GM12878 (cell line): ENCODE measurements around the gene CRAMP1. TPM values are rescaled to one million over a fixed set of nuclear protein-coding genes. Genes with fewer than 3 reads are reported as not detected.

ENCODE experiments used
- ATAC-seq: fragments of 200-7000 bp; cut with Tn5 transposase; 3 replicates; pipeline ENCODE4 v1.9.1; 2020; ENCODE audit warnings: mild to moderate bottlenecking, moderate library complexity
- BruUV-seq: library from RNA; stranded (reverse); fragments of 400-500 nt; replicated peaks from 2 replicates; lab custom pipeline; 2021; lab: Mats Ljungman, UMichigan
- CTCF ChIA-PET: fragments of 300-600 bp; sonication (Branson Sonifier 250); formaldehyde crosslinking; extraction: SDS; loops from one replicate; lab custom pipeline; 2021; ENCODE audit warnings: inconsistent platforms; lab: Yijun Ruan, JAX
- POLR2A ChIA-PET: fragments of 350-600 bp; formaldehyde crosslinking; extraction: SDS; loops from one replicate; lab custom pipeline; 2021; ENCODE audit warnings: inconsistent platforms; lab: Charles Lee
- RAD21 ChIA-PET: fragments of 300-600 bp; sonication (Branson Sonifier 250); formaldehyde crosslinking; loops from one replicate; lab custom pipeline; 2023; ENCODE audit warnings: antibody characterized with exemption; ENCODE audit not compliant: unreplicated experiment; lab: Charles Lee
- SMC1A ChIA-PET: fragments of 300-600 bp; sonication (Branson Sonifier 250); formaldehyde crosslinking; loops from one replicate; lab custom pipeline; 2023; ENCODE audit not compliant: unreplicated experiment, uncharacterized antibody; lab: Charles Lee
- DNase-seq: peaks from one replicate; pipeline ENCODE4 v3.0.0-alpha.2; 2011; ENCODE audit warnings: low read depth, low spot score
- FAIRE-seq: peaks from 3 replicates; lab custom pipeline; 2011; peaks lifted over from hg19 to GRCh38; lab: Jason Lieb, UNC
- H2AFZ ChIP-seq: 2 replicates; pipeline ENCODE4 v1.6.0; 2011; ENCODE audit warnings: low read depth, low read length, control low read depth; ENCODE audit not compliant: control insufficient read depth
- H3K27ac ChIP-seq: 2 replicates; pipeline ENCODE4 v1.5.1; 2011; ENCODE audit warnings: control low read depth; ENCODE audit not compliant: control insufficient read depth, insufficient read depth
- H3K27me3 ChIP-seq, 2 experiments: replicated peaks in 1 of 2; 2 replicates each; pipeline versions ENCODE4 v1.6.0 to v1.6.1; 2011; ENCODE audit warnings: low read length in 1 of 2; ENCODE audit not compliant: control insufficient read depth in 2 of 2, insufficient read depth in 2 of 2
- H3K36me3 ChIP-seq, 2 experiments: 2 replicates each; pipeline ENCODE4 v1.5.1; 2011; ENCODE audit warnings: low read length in 1 of 2; ENCODE audit not compliant: control insufficient read depth in 2 of 2, insufficient read depth in 2 of 2
- H3K4me1 ChIP-seq: 2 replicates; pipeline ENCODE4 v1.6.1; 2011; ENCODE audit warnings: mild to moderate bottlenecking, low read length, moderate library complexity, mixed read lengths; ENCODE audit not compliant: control insufficient read depth, insufficient read depth
- H3K4me2 ChIP-seq: 2 replicates; pipeline ENCODE4 v1.6.0; 2011; ENCODE audit warnings: control low read depth; ENCODE audit not compliant: control insufficient read depth, insufficient read depth
- H3K4me3 ChIP-seq: fragments of 200-600 bp; sonication (generic); 2 replicates; pipeline ENCODE4 v1.5.1; 2016
- H3K79me2 ChIP-seq: 2 replicates; pipeline ENCODE4 v1.6.0; 2011; ENCODE audit warnings: low read length; ENCODE audit not compliant: control insufficient read depth, insufficient read depth
- H3K9ac ChIP-seq: 2 replicates; pipeline ENCODE4 v1.8.0; 2011; ENCODE audit warnings: low read length, control low read depth, mixed read lengths; ENCODE audit not compliant: control insufficient read depth, insufficient read depth
- H3K9me3 ChIP-seq: replicated peaks from 3 replicates; pipeline ENCODE4 v1.5.1; 2011; ENCODE audit warnings: mild to moderate bottlenecking, low read length; ENCODE audit not compliant: control insufficient read depth, insufficient read depth
- H4K20me1 ChIP-seq: 2 replicates; pipeline ENCODE4 v1.6.0; 2011; ENCODE audit not compliant: control insufficient read depth, insufficient read depth
- FOXM1 ChIP-seq: IDR thresholded peaks from 2 replicates; pipeline ENCODE4 v1.6.1; 2012; ENCODE audit warnings: low read depth, mild to moderate bottlenecking, inconsistent platforms, low read length, moderate library complexity
- JUNB ChIP-seq: IDR thresholded peaks from 2 replicates; pipeline ENCODE4 v1.6.1; 2016; ENCODE audit warnings: antibody characterized with exemption, mild to moderate bottlenecking
- KAT2A ChIP-seq: conservative IDR thresholded peaks from 2 replicates; pipeline ENCODE4 v1.6.1; 2011; ENCODE audit warnings: low read depth, low read length; ENCODE audit not compliant: control insufficient read depth
- MXI1 ChIP-seq: fragments of 150-350 bp; IDR thresholded peaks from 2 replicates; pipeline ENCODE4 v1.6.1; 2011; ENCODE audit warnings: low read depth, mild to moderate bottlenecking, inconsistent platforms, low read length, improper control_type of control experiment
- RAD21 ChIP-seq: IDR thresholded peaks from 2 replicates; pipeline ENCODE4 v1.6.1; 2011; ENCODE audit warnings: mild to moderate bottlenecking, low read depth, low read length, moderate library complexity; ENCODE audit not compliant: insufficient read depth
- SIN3A ChIP-seq: IDR thresholded peaks from 2 replicates; pipeline ENCODE4 v1.6.1; 2012; ENCODE audit warnings: low read depth, low read length, improper control_type of control experiment
- SP1 ChIP-seq: IDR thresholded peaks from one replicate; pipeline ENCODE4 v1.6.1; 2011; ENCODE audit warnings: low read depth, low read length
- ZZZ3 ChIP-seq: IDR thresholded peaks from 2 replicates; pipeline ENCODE4 v1.6.1; 2011; ENCODE audit warnings: low read depth; ENCODE audit not compliant: control insufficient read depth, insufficient read length
- WGBS: methylation state at CpG from one replicate; pipeline ENCODE4 v1.1.6; 2016; ENCODE audit warnings: low lambda C conversion rate; ENCODE audit not compliant: insufficient replicate concordance, insufficient coverage; ENCODE audit errors: missing lambda C conversion rate; 5-methylcytosine and 5-hydroxymethylcytosine counted together
- in situ Hi-C: fragments of 300-500 bp; cut with MboI; formaldehyde crosslinking; loops from 9 replicates; pipeline ENCODE4 v1.14.3; 2018; ENCODE audit warnings: mixed read lengths
- intact Hi-C: fragments of 100-400 bp; cut with micrococcal nuclease; formaldehyde crosslinking; loops from one replicate; pipeline ENCODE4 v1.14.2; 2022; ENCODE audit not compliant: unreplicated experiment
- polyA plus RNA-seq, 11 experiments: library from polyadenylated mRNA; depleted of rRNA in 4 of 11; unstranded in 6 of 11; stranded (reverse) in 5 of 11; fragments of >200 nt; fragmentation: Nextera tagmentation in 4 of 11; fragmentation: Illumina TruSeq in 1 of 11; extraction: Ambion mirVana in 4 of 11; extraction: Trizol in 1 of 11; gene quantifications; 1 replicate in 1 of 11; 2 replicates in 10 of 11; pipeline versions ENCODE4 v1.2.1 to v1.2.3, GENCODE V29; 2011 to 2016; ENCODE audit warnings: inconsistent platforms in 2 of 11, missing spikeins in 2 of 11, low read depth in 1 of 11
- total RNA-seq, 4 experiments: library from RNA; depleted of rRNA in 3 of 4; stranded (reverse); fragments of >200 nt in 3 of 4; fragmentation: Illumina TruSeq in 1 of 4; extraction: Trizol in 1 of 4; gene quantifications; 2 replicates each; pipeline versions ENCODE4 v1.2.1 to v1.2.3, GENCODE V29; 2013 to 2021
- TF ChIP-seq, protein P1 (sequence below), 3 experiments: IDR thresholded peaks in 2 of 3; conservative IDR thresholded peaks in 1 of 3; 2 replicates each; pipeline ENCODE4 v1.5.1; 2011; ENCODE audit warnings: low read depth in 3 of 3, low read length in 3 of 3, mild to moderate bottlenecking in 3 of 3, control low read depth in 2 of 3, moderate library complexity in 2 of 3, inconsistent platforms in 1 of 3, mixed read lengths in 1 of 3; ENCODE audit not compliant: control insufficient read depth in 2 of 3, insufficient read depth in 1 of 3; ENCODE audit errors: extremely low read depth in 1 of 3
- TF ChIP-seq, protein P2 (sequence below): IDR thresholded peaks from 2 replicates; pipeline ENCODE4 v1.6.1; 2012; ENCODE audit warnings: low read depth, low read length, improper control_type of control experiment
- TF ChIP-seq, protein P3 (sequence below): fragments of 450-650 bp; IDR thresholded peaks from 2 replicates; pipeline ENCODE4 v1.6.1; 2017; ENCODE audit warnings: mild to moderate bottlenecking, low read depth, inconsistent platforms; ENCODE audit not compliant: poor library complexity, severe bottlenecking
- TF ChIP-seq, protein P4 (sequence below): IDR thresholded peaks from 2 replicates; pipeline ENCODE4 v1.6.1; 2011; ENCODE audit warnings: borderline replicate concordance, low read depth, mild to moderate bottlenecking, moderate library complexity, low read length; ENCODE audit not compliant: insufficient read depth, poor library complexity, severe bottlenecking
- TF ChIP-seq, protein P5 (sequence below): IDR thresholded peaks from 2 replicates; pipeline ENCODE4 v1.6.1; 2011; ENCODE audit warnings: low read depth, low read length, improper control_type of control experiment, borderline replicate concordance

Gene CRAMP1
- total and polyA plus RNA-seq, 10 of the 15 experiments (the other 5 are each of a cell fraction or from before 2014, with no cell fraction given): 0.37 to 9.8 (median 3.9) TPM

DNA sequence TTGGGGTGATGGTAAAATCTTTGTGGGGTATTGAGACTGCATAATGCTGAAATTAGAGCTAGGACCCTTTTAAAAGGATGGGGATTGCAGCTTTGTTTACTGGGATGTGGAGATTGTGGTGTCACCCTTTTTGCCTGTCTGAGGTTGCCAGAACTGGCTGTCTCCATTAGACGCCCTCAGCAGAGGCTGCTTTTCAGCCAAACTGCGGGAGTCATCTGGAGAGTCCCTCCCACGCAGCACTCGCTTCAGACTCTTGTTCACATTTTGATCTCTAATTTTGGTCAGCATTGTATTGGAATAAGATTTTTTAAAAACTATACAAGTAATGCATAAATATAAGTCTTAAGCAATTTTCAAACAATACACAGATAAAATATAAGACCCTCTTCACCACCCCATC, 38.0 kb downstream of the CRAMP1 start (continued):
- TF ChIP-seq, protein P1, sequence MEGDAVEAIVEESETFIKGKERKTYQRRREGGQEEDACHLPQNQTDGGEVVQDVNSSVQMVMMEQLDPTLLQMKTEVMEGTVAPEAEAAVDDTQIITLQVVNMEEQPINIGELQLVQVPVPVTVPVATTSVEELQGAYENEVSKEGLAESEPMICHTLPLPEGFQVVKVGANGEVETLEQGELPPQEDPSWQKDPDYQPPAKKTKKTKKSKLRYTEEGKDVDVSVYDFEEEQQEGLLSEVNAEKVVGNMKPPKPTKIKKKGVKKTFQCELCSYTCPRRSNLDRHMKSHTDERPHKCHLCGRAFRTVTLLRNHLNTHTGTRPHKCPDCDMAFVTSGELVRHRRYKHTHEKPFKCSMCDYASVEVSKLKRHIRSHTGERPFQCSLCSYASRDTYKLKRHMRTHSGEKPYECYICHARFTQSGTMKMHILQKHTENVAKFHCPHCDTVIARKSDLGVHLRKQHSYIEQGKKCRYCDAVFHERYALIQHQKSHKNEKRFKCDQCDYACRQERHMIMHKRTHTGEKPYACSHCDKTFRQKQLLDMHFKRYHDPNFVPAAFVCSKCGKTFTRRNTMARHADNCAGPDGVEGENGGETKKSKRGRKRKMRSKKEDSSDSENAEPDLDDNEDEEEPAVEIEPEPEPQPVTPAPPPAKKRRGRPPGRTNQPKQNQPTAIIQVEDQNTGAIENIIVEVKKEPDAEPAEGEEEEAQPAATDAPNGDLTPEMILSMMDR (IDR thresholded peaks at IDR 0.05 in 2 of 3, conservative IDR thresholded peaks at IDR 0.05 in 1 of 3; ENCODE audit: control insufficient read depth in 2 of 3, extremely low read depth in 1 of 3, insufficient read depth in 1 of 3, low read depth in 3 of 3, low read length in 3 of 3): no peak
- TF ChIP-seq JUNB: no peak
- TF ChIP-seq RAD21: no peak
- TF ChIP-seq KAT2A: no peak
- TF ChIP-seq FOXM1: no peak
- TF ChIP-seq, protein P2, sequence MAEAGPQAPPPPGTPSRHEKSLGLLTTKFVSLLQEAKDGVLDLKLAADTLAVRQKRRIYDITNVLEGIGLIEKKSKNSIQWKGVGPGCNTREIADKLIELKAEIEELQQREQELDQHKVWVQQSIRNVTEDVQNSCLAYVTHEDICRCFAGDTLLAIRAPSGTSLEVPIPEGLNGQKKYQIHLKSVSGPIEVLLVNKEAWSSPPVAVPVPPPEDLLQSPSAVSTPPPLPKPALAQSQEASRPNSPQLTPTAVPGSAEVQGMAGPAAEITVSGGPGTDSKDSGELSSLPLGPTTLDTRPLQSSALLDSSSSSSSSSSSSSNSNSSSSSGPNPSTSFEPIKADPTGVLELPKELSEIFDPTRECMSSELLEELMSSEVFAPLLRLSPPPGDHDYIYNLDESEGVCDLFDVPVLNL: no peak

DNA sequence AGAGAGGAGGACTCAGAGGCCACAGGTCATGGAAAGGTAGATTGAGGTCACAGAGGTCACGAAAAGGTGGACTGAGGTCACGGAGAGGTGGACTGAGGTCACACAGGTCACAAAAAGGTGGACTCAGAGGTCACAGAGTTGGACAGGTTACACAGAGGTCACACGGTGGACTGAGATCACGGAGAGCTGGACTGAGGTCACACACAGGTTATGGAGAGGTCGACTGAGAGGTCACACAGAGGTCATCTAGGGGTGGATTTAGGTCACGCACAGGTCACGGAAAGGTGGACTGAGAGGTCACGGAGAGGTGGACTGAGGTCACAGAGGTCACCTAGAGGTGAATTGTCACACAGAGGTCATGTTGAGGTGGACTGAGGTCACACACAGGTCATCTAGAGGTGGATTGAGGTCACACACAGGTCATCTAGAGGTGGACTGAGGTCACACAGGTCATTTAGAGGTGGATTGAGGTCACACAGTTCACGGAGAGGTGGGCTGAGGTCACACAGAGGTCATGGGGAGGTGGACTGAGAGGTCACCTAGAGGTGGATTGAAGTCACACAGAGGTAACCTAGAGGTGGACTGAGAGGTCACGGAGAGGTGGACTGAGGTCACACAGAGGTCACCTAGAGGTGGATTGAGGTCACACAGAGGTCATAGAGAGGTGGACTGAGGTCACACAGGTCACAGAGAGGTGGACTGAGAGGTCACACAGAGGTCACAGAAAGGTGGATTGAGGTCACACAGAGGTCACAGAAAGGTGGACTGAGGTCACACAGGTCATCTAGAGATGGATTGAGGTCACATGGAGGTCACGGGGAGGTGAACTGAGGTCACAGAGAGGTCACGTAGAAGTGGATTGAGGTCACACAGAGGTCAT, 39.2 kb downstream of the CRAMP1 start:
- in situ Hi-C loops: no loop called here
- Histone ChIP-seq H3K27me3 (no peaks in the 10 kb centered on the region), H3K36me3 (peaks cover 9 to 29% of the 10 kb centered on the region in 2 experiments; a peak in 3 of 4 replicates), H3K27ac (no peak overlapping the region), H3K9me3 (no peaks in the 10 kb centered on the region), H3K9ac (no peak overlapping the region), H3K4me2 (no peak overlapping the region), H4K20me1 (peaks cover 4% of the 10 kb centered on the region), H3K4me1 (no peaks in the 10 kb centered on the region; the same call in 1 of the 2 replicates), H2AFZ (no peak overlapping the region), H3K79me2 (no peaks in the 10 kb centered on the region), H3K4me3 (no peak overlapping the region)
- no peak for DNase-seq
- intact Hi-C loops: no loop called here
- WGBS: 89% methylated on average over 12 of the region's 12 CpGs
- FAIRE-seq: peak; percentile 47
- ATAC-seq: no peak
- BruUV-seq: no TSS peak
- SMC1A ChIA-PET: no interaction called here
- RAD21 ChIA-PET: no interaction called here
- CTCF ChIA-PET: no interaction called here
- POLR2A ChIA-PET: no interaction called here
- TF ChIP-seq, protein P3, sequence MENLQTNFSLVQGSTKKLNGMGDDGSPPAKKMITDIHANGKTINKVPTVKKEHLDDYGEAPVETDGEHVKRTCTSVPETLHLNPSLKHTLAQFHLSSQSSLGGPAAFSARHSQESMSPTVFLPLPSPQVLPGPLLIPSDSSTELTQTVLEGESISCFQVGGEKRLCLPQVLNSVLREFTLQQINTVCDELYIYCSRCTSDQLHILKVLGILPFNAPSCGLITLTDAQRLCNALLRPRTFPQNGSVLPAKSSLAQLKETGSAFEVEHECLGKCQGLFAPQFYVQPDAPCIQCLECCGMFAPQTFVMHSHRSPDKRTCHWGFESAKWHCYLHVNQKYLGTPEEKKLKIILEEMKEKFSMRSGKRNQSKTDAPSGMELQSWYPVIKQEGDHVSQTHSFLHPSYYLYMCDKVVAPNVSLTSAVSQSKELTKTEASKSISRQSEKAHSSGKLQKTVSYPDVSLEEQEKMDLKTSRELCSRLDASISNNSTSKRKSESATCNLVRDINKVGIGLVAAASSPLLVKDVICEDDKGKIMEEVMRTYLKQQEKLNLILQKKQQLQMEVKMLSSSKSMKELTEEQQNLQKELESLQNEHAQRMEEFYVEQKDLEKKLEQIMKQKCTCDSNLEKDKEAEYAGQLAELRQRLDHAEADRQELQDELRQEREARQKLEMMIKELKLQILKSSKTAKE: no peak
- TF ChIP-seq, protein P4, sequence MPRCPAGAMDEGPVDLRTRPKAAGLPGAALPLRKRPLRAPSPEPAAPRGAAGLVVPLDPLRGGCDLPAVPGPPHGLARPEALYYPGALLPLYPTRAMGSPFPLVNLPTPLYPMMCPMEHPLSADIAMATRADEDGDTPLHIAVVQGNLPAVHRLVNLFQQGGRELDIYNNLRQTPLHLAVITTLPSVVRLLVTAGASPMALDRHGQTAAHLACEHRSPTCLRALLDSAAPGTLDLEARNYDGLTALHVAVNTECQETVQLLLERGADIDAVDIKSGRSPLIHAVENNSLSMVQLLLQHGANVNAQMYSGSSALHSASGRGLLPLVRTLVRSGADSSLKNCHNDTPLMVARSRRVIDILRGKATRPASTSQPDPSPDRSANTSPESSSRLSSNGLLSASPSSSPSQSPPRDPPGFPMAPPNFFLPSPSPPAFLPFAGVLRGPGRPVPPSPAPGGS: no peak
- no peak for TF ChIP-seq SP1
- TF ChIP-seq, protein P5, sequence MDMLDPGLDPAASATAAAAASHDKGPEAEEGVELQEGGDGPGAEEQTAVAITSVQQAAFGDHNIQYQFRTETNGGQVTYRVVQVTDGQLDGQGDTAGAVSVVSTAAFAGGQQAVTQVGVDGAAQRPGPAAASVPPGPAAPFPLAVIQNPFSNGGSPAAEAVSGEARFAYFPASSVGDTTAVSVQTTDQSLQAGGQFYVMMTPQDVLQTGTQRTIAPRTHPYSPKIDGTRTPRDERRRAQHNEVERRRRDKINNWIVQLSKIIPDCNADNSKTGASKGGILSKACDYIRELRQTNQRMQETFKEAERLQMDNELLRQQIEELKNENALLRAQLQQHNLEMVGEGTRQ: no peak
- TF ChIP-seq MXI1: no peak
- TF ChIP-seq SIN3A: no peak
- TF ChIP-seq ZZZ3: no peak
